ENCODE data around the gene FUT7. TPM values are rescaled to one million over a fixed set of nuclear protein-coding genes. Genes with fewer than 3 reads are reported as not detected.
A peak's percentile ranks its signal among the peaks of the same experiment; 100 is the strongest.

Gene FUT7
- total and polyA plus RNA-seq, 2 of the 13 experiments (the other 11 are each of a cell fraction or from before 2014, with no cell fraction given) = 0.05 TPM; not detected in 1

DNA sequence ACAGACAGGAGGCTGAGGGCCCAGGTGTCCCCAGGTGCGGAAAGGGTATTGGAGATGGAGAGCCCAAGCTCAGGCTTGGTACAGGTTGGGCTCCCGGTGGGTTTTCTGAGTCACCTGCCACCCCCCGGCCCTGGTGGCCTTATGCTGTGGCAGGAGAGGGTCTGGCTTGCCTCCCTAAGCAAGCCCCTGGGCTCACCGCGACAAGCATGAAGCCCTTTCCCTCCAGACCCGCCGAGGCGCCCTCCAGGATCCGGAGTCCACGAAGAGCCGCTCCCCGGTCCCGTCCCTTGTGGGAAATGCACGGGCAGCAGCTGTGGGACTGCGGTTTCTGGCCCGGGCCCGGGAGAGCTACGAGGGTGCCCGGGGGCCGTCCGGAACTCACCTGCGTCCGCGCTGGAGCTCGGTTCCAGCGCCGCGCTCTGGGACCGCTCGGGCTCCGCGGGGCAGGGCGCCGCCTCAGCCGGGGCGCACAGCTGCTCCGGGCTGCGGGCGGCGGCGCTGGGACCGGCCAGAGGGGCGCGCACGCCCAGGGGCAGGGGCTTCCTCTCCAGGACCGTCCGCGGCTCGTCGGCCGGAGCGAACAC, 37.7 kb upstream of the FUT7 start:
- Histone ChIP-seq H2AFZ (ENCODE audit: low read length) (no peak overlapping the region), H3K27ac (ENCODE audit: extremely low read length, insufficient read depth, low read length) (no peak overlapping the region), H4K20me1 (ENCODE audit: insufficient read depth, low read length) (peaks cover 7% of the 10 kb centered on the region; the same call in 1 of the 2 replicates), H3K4me3 (replicated peaks in 1 of 3; ENCODE audit: insufficient read depth in 1 of 3, low read depth in 2 of 3, low read length in 3 of 3) (peak overlapping the region; percentile 58 to 88 (median 74)), H3K27me3 (ENCODE audit: control insufficient read depth in 1 of 2, insufficient read depth in 2 of 2, low read length in 2 of 2) (no peaks in the 10 kb centered on the region; a peak in 1 of 5 replicates), H3K9ac (ENCODE audit: insufficient read depth, low read depth, low read length) (peak overlapping the region; percentile 67), H3K4me1 (ENCODE audit: insufficient read depth, low read length) (peaks cover 50% of the 10 kb centered on the region), H3K36me3 (replicated peaks in 1 of 2; ENCODE audit: control insufficient read depth in 1 of 2, insufficient read depth in 2 of 2, low read length in 2 of 2) (peaks cover 3 to 12% of the 10 kb centered on the region in 2 experiments; a peak in 2 of 5 replicates), H3K79me2 (ENCODE audit: insufficient read depth, low read length) (peaks cover 13% of the 10 kb centered on the region), H3K9me3 (ENCODE audit: low read length) (no peaks in the 10 kb centered on the region), H3K4me2 (ENCODE audit: low read depth, low read length) (peak overlapping the region; percentile 96)
- CTCF ChIA-PET (ENCODE audit: low intra/inter-chr PET ratio, low total read pairs) = no interaction called here
- no peak for DNase-seq (ENCODE audit: low spot score)
- no CpG with 5 or more reads among the region's 52 CpGs for WGBS (ENCODE audit: low lambda C conversion rate)
- intact Hi-C loops (cut with micrococcal nuclease; ENCODE audit: unreplicated experiment) = no loop called here
- FAIRE-seq = no peak
- 0 out of 3 replicates have a peak, but pooled peaks have one; percentile 4 for ATAC-seq
- no TSS peak for BruUV-seq (replicated peaks)
- POLR2A ChIA-PET = interaction anchor here (0.8 to 6.0 kb wide), 9 partner anchors 11 to 184 kb away, joined by 3 to 105 read pairs (median 4); partner anchors contain the start of genes ENTPD2, MAN1B1 and TRAF2
- in situ Hi-C loops (cut with HindIII; ENCODE audit: extremely low pct_ligation_motif_present, low pct_unique_long_range_greater_than_20kb) = no loop called here
- TF ChIP-seq, protein P1, sequence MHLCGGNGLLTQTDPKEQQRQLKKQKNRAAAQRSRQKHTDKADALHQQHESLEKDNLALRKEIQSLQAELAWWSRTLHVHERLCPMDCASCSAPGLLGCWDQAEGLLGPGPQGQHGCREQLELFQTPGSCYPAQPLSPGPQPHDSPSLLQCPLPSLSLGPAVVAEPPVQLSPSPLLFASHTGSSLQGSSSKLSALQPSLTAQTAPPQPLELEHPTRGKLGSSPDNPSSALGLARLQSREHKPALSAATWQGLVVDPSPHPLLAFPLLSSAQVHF (CRISPR knock-in tag; IDR thresholded peaks at IDR 0.05) = no peak
- TF ChIP-seq, protein P2, sequence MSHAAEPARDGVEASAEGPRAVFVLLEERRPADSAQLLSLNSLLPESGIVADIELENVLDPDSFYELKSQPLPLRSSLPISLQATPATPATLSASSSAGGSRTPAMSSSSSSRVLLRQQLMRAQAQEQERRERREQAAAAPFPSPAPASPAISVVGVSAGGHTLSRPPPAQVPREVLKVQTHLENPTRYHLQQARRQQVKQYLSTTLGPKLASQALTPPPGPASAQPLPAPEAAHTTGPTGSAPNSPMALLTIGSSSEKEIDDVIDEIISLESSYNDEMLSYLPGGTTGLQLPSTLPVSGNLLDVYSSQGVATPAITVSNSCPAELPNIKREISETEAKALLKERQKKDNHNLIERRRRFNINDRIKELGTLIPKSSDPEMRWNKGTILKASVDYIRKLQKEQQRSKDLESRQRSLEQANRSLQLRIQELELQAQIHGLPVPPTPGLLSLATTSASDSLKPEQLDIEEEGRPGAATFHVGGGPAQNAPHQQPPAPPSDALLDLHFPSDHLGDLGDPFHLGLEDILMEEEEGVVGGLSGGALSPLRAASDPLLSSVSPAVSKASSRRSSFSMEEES (CRISPR knock-in tag; IDR thresholded peaks at IDR 0.05) = no peak
- TF ChIP-seq SSRP1 (CRISPR knock-in tag; IDR thresholded peaks at IDR 0.05) = no peak
- TF ChIP-seq ZNF558 (CRISPR knock-in tag; IDR thresholded peaks at IDR 0.05; ENCODE audit: borderline replicate concordance) = no peak
- TF ChIP-seq SP1 (IDR thresholded peaks at IDR 0.05) = no peak
- no peak for TF ChIP-seq SP1 (CRISPR knock-in tag; IDR thresholded peaks at IDR 0.05)
- TF ChIP-seq HOXA3 (CRISPR knock-in tag; IDR thresholded peaks at IDR 0.05) = no peak
- 0 out of 2 replicates have a peak, but pooled peaks have one; percentile 33 for TF ChIP-seq SP4 (CRISPR knock-in tag; IDR thresholded peaks at IDR 0.05)
- no peak for TF ChIP-seq STAT5B (CRISPR knock-in tag; IDR thresholded peaks at IDR 0.05)
- 0 out of 2 replicates have a peak, but pooled peaks have one; percentile 55 for TF ChIP-seq ZFP82 (CRISPR knock-in tag; IDR thresholded peaks at IDR 0.05; ENCODE audit: borderline replicate concordance)
- TF ChIP-seq SRSF1 (optimal IDR thresholded peaks at IDR 0.05; ENCODE audit: low read depth, low read length) = peak; percentile 41
- no peak for TF ChIP-seq BCL6 (CRISPR knock-in tag; IDR thresholded peaks at IDR 0.05)
- TF ChIP-seq, protein P3, sequence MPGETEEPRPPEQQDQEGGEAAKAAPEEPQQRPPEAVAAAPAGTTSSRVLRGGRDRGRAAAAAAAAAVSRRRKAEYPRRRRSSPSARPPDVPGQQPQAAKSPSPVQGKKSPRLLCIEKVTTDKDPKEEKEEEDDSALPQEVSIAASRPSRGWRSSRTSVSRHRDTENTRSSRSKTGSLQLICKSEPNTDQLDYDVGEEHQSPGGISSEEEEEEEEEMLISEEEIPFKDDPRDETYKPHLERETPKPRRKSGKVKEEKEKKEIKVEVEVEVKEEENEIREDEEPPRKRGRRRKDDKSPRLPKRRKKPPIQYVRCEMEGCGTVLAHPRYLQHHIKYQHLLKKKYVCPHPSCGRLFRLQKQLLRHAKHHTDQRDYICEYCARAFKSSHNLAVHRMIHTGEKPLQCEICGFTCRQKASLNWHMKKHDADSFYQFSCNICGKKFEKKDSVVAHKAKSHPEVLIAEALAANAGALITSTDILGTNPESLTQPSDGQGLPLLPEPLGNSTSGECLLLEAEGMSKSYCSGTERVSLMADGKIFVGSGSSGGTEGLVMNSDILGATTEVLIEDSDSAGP (CRISPR knock-in tag; IDR thresholded peaks at IDR 0.05; ENCODE audit: borderline replicate concordance) = 0 out of 2 replicates have a peak, but pooled peaks have one; percentile 2
- no peak for TF ChIP-seq ZNF652 (CRISPR knock-in tag; IDR thresholded peaks at IDR 0.05; ENCODE audit: borderline replicate concordance, low read depth)
- 0 out of 2 replicates have a peak, but pooled peaks have one; percentile 18 for TF ChIP-seq AKAP8 (CRISPR knock-in tag; IDR thresholded peaks at IDR 0.05)
- no peak for TF ChIP-seq ZNF607 (CRISPR knock-in tag; IDR thresholded peaks at IDR 0.05; ENCODE audit: borderline replicate concordance)
- TF ChIP-seq, protein P4, sequence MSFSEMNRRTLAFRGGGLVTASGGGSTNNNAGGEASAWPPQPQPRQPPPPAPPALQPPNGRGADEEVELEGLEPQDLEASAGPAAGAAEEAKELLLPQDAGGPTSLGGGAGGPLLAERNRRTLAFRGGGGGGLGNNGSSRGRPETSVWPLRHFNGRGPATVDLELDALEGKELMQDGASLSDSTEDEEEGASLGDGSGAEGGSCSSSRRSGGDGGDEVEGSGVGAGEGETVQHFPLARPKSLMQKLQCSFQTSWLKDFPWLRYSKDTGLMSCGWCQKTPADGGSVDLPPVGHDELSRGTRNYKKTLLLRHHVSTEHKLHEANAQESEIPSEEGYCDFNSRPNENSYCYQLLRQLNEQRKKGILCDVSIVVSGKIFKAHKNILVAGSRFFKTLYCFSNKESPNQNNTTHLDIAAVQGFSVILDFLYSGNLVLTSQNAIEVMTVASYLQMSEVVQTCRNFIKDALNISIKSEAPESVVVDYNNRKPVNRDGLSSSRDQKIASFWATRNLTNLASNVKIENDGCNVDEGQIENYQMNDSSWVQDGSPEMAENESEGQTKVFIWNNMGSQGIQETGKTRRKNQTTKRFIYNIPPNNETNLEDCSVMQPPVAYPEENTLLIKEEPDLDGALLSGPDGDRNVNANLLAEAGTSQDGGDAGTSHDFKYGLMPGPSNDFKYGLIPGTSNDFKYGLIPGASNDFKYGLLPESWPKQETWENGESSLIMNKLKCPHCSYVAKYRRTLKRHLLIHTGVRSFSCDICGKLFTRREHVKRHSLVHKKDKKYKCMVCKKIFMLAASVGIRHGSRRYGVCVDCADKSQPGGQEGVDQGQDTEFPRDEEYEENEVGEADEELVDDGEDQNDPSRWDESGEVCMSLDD (CRISPR knock-in tag; IDR thresholded peaks at IDR 0.05; ENCODE audit: borderline replicate concordance) = no peak
- TF ChIP-seq MYC (CRISPR knock-in tag; IDR thresholded peaks at IDR 0.05; ENCODE audit: borderline replicate concordance) = no peak; the same call in 1 of the 2 replicates
- no peak for TF ChIP-seq SOX6 (IDR thresholded peaks at IDR 0.05)
- TF ChIP-seq SOX6 (CRISPR knock-in tag; IDR thresholded peaks at IDR 0.05) = no peak
